D721Med (cell line): ENCODE results near the gene HAUS2.
"Not testable (repeated sequence)": the region's sequence is repeated elsewhere in the genome, so short reads cannot be mapped to it uniquely, and the experiment has no call there.

Experiments used
- DNase-seq: peaks from one replicate; pipeline ENCODE4 v3.0.0; 2011; ENCODE audit warnings: low spot score; ENCODE audit not compliant: insufficient read length
- FAIRE-seq: peaks from 2 replicates; lab custom pipeline; 2011; peaks lifted over from hg19 to GRCh38; lab: Jason Lieb, UNC
- TF ChIP-seq, protein P1 (sequence below): IDR thresholded peaks from 2 replicates; pipeline ENCODE4 v1.5.1; 2012; ENCODE audit warnings: mild to moderate bottlenecking, control low read depth; ENCODE audit not compliant: insufficient read depth; ENCODE audit errors: missing control alignments

Gene HAUS2

DNA sequence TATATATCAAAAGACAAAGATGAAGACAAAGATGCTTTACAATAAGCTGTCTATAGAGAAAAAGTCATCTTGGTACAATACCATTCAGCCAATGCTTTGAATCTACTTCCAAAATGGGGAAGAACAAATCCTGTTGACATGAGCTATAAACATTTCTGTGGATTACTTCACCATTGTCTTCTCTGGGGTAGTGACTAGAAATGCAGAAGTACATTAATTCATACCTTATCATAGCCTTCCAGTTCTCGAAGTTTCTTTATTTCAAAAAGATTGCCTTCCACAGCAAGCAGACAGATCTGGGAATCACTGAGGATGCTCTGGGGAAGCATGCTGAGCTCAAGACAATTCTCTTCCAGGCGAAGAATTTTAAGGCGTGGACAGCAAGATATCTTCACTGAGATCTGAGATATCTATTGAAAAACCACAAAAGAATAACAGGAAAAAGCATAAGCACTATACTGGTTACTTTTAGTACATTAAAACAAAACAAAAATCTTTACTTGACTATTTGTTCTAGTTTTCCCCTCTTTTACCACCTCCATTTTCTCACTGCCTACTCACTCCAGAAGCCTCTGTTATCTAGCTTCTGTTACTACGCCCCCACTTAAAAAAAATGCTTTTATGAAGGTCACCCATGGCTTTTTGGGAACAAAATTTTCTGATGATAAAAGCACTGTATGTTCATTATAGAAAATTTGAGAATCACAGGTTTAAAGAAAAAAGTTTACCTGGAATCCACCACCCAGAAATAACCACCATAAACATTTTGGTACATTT, 3.6 kb upstream of the HAUS2 start:
- FAIRE-seq (no peak), DNase-seq (no peak)
- TF ChIP-seq, protein P1, sequence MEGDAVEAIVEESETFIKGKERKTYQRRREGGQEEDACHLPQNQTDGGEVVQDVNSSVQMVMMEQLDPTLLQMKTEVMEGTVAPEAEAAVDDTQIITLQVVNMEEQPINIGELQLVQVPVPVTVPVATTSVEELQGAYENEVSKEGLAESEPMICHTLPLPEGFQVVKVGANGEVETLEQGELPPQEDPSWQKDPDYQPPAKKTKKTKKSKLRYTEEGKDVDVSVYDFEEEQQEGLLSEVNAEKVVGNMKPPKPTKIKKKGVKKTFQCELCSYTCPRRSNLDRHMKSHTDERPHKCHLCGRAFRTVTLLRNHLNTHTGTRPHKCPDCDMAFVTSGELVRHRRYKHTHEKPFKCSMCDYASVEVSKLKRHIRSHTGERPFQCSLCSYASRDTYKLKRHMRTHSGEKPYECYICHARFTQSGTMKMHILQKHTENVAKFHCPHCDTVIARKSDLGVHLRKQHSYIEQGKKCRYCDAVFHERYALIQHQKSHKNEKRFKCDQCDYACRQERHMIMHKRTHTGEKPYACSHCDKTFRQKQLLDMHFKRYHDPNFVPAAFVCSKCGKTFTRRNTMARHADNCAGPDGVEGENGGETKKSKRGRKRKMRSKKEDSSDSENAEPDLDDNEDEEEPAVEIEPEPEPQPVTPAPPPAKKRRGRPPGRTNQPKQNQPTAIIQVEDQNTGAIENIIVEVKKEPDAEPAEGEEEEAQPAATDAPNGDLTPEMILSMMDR, result no peak

DNA sequence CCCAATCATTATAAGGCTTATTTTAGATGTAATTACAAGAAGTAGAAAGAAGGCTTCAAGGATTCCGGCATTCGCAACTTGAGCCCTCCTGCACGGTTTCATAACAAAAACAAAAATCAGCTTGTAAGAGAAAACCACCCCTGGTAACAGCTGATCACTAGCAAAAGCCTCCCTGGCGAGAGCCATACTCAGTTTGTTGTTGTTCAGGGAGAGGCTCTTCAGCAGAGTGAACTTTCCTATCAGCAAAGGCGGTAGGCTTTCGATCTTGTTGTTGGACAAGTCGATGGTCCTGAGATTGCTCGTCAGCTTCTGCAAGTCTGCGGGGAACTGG, 755 bp upstream of the HAUS2 start:
- DNase-seq (no peak), FAIRE-seq (no peak)
- TF ChIP-seq, protein P1, result no peak

DNA sequence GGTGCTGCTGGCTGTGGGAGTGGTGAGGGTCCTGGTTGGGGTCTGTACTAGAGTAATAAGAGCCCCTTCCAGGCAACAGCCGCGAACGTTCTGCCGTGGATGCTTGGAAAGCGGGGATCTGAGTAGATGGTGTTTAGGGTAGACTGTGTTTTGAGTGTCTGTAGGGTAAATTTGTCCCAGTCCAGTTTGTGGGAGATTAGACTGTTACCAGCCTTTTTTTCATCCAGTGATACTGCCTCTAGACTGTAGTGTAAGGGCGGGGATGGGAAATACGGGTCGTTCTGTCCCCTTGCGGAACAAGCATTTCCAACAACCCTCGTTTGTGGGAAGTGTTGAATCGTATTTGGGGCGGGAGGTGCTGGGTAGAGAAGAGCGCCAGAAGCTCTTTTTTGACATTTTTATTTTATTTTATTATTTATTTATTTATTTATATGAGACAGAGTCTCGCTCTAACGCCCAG, 424 bp downstream of the HAUS2 start:
- no peak for DNase-seq
- TF ChIP-seq, protein P1, result no peak
- FAIRE-seq, result no peak

DNA sequence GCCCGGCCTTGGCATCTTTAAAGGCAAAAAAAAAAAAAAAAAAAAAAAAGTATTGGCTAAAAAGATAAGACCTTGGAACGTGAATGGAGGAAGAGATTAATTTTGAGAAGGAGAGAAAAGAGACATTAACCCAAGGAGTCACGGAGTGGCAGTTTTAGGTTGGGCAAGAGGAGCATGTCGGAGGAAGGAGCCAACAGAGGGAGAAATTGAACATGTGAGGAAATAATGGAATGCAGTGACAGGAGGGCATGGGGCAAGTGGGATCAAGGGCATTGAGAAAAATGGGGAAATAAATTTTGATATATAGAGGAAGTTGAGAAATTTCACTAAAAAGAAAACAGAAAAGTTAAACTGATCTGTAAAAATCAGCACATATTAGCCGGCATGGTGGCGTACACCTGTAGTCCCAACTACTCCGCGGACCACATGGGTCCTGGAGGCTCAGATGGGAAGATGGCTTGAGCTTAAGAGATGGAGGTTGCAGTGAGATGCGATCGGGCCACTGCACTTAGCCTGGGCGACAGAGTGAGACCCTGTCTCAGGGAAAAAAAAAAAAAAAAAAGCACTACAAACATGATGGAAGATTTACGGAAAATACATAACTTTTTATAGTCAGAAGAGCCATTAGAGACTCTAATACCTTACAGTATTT, 1.2 kb downstream of the HAUS2 start:
- TF ChIP-seq, protein P1, result no peak
- DNase-seq, result no peak
- no peak for FAIRE-seq

DNA sequence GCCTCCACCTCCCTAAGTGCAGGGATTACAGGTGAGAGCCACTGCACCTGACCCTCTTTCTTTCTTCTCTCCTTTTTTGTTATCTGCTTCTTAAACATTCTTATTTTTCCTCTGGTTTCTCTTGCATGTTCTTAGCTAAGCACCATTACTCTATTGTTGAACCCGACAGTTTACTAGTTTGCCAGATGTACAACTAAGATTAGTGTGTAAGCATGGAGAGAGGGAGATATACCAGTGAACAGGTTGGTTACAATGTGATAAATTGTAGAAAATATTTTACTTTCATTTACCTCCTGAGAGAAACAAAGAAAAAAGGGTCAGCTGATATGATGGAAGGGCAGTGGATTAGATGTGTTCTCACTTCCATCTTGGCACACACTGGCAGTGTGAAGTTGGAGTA, 4.9 kb downstream of the HAUS2 start:
- FAIRE-seq, result no peak

DNA sequence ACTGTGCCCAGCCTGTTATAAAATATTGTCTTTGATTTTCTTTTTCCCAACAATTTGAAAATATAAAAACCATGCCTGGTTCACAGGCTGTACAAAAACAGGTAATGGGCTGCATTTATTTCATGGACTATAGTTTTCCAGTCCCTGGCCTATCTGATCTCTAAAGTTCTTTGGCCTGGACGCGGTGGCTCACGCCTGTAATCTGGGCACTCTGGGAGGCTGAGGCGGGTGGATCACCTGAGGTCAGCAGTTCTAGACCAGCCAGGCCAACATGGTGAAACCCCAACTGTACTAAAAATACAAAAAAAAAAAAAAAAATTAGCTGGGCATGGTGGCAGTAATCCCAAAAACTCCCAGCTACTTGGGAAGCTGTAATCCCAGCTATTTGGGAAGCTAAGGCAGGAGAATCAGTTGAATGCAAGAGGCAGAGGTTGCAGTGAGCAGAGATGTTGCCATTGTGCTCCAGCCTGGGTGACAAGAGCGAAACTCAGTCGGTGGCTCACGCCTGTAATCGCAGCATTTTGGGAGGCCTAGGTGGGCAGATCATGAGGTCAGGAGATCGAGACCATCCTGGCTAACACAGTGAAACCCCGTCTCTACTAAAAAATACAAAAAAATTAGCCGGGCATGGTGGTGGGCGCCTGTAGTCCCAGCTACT, 8.0 kb downstream of the HAUS2 start:
- FAIRE-seq, DNase-seq: not testable (repeated sequence)

More for the DNA sequence above, 4.9 kb downstream of the HAUS2 start:
- TF ChIP-seq, protein P1, result no peak
- DNase-seq, result no peak

DNA sequence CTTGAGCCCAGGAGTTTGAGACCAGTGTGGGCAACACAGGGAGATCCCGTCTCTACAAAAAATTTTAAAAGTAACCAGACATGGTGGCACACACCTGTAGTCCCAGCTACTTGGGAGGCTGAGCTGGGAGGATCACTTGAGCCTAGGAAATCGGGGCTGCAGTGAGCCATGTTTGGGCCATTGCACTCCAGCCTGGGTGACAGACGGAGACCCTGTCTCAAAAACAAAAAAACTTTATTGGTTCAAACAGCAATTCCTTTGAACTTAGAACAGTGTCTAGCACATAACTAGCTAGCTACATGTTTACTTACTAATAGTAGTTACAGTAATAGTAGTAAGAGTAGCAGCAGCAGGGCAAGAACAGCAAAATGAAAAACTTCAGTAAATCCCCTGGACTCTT, 10.1 kb downstream of the HAUS2 start:
- FAIRE-seq (no peak), DNase-seq (no peak)
- TF ChIP-seq, protein P1, result no peak
